Measurements from ENCODE around the gene VRK1.
"Not testable (repeated sequence)": the region's sequence is repeated elsewhere in the genome, so short reads cannot be mapped to it uniquely, and the experiment has no call there.

Gene VRK1

GRCh38 chr14:96829791-96830190 is 32.6 kb downstream of the VRK1 start:
- DNase-seq = no peak

GRCh38 chr14:96830946-96831345 is 33.8 kb downstream of the VRK1 start:
- no peak for DNase-seq

- DNase-seq = no peak
Measured at GRCh38 chr14:96832351-96832750, 35.2 kb downstream of the VRK1 start.

GRCh38 chr14:96838449-96838848 is 41.3 kb downstream of the VRK1 start:
- DNase-seq = no peak

- no peak for DNase-seq
Measured at GRCh38 chr14:96839251-96839650, 42.1 kb downstream of the VRK1 start.

GRCh38 chr14:96843137-96843536 is 46.0 kb downstream of the VRK1 start:
- DNase-seq = no peak

- DNase-seq = no peak
Measured at GRCh38 chr14:96844857-96845570, 47.8 kb downstream of the VRK1 start.

GRCh38 chr14:96847451-96847850 is 50.3 kb downstream of the VRK1 start:
- DNase-seq = no peak

GRCh38 chr14:96848011-96848410 is 50.8 kb downstream of the VRK1 start:
- no peak for DNase-seq

- no peak for DNase-seq
Measured at GRCh38 chr14:96849733-96850132, 52.6 kb downstream of the VRK1 start.

GRCh38 chr14:96851694-96852381 is 54.7 kb downstream of the VRK1 start:
- DNase-seq = no peak

GRCh38 chr14:96852823-96853422 is 55.7 kb downstream of the VRK1 start:
- peak in 1 of 2 donors; percentile 1 for DNase-seq

GRCh38 chr14:96858643-96859042 is 61.5 kb downstream of the VRK1 start:
- DNase-seq = no peak

- DNase-seq = no peak
Measured at GRCh38 chr14:96861568-96862310, 64.6 kb downstream of the VRK1 start.

GRCh38 chr14:96863327-96863985 is 66.3 kb downstream of the VRK1 start:
- DNase-seq = no peak

GRCh38 chr14:96863986-96864330 is 66.8 kb downstream of the VRK1 start:
- DNase-seq = no peak

GRCh38 chr14:96867634-96868033 is 70.5 kb downstream of the VRK1 start:
- DNase-seq = no peak

- DNase-seq = no peak
Measured at GRCh38 chr14:96874127-96874526, 76.9 kb downstream of the VRK1 start.

- no peak for DNase-seq
Measured at GRCh38 chr14:96876747-96877146, 79.6 kb downstream of the VRK1 start.

GRCh38 chr14:96881713-96882112 is 84.5 kb downstream of the VRK1 start:
- no peak for DNase-seq

GRCh38 chr14:96883974-96884373 is 86.8 kb downstream of the VRK1 start:
- not testable (repeated sequence) for DNase-seq

GRCh38 chr14:96888158-96888557 is 91.0 kb downstream of the VRK1 start:
- no peak for DNase-seq

GRCh38 chr14:96888593-96888992 is 91.4 kb downstream of the VRK1 start:
- no peak for DNase-seq

All from activated CD4-positive, alpha-beta T cell treated with anti-CD3 and anti-CD28 coated beads for 4 hours (primary cell).